Stimulated activated CD8-positive, alpha-beta memory T cell treated with anti-CD3 and anti-CD28 coated beads, Interleukin-7, amount 100 ng/mL, for 48 hours (primary cell): ENCODE measurements around the gene CFI.

Source experiments
- DNase-seq, 2 donors: peaks; one replicate each; pipeline ENCODE4 v3.0.0-alpha.2; 2020; ENCODE audit warnings: low read depth in 1 of 2; ENCODE audit errors: extremely low read depth in 1 of 2

The CFI gene

DNA sequence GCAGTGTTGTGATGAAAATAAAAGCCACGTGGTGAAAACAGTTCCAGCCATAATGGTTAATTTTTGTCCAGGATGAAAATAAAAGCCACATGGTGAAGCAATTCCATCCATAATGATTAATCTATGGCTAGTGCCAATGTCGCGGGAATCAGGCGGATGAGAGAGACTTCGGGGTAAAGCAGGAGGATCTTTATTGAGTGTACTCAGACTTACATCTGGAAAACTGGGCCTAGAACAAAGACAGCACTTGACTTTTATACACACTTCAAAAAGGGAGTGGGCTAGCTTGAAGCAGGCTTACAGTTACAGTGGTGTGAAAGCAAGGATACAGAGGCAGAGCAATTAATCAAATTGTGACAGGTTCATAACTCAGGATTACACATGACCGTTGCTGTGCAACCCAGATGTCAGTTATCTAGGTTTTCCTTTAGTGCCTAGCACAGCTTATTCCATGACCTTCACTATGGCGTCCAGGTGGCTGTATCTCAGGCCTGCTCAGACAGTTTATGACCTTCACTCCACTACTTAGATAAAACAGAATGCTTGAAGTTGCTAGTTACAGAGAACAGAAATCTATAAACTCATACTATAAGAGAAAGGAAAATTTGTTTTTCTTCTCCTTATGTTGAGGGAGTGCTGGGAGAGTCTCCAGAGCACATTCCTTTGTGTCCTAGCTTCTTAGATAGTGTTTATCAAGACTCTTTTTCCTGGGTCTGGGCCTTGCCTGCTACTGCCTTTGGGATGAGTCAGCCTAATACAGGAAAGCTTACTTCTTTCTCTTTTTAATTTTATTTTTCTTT is 66.0 kb downstream of the CFI start:
- DNase-seq, result no peak

DNA sequence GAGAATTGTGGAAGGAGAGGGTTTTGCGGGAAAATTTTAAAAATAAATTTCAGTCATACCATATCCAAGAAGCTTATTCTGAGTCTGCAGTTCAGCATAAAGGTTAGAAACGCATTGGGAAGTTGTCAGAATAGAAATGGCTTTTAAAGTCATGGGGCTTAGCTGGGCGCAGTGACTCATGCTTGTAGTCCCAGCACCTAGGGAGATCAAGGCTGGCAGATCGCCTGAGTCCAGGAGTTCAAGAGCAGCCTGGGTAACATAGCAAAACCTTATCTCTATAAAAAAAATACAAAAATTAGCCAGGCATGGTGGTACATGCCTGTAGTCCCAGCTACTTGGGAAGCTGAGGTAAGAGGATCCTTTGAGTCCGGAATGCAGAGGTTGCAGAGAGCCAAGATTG is 68.1 kb downstream of the CFI start:
- DNase-seq, result no peak

- DNase-seq, result no peak
Measured at GRCh38 chr4:109730619-109731545, 70.9 kb downstream of the CFI start.

DNA sequence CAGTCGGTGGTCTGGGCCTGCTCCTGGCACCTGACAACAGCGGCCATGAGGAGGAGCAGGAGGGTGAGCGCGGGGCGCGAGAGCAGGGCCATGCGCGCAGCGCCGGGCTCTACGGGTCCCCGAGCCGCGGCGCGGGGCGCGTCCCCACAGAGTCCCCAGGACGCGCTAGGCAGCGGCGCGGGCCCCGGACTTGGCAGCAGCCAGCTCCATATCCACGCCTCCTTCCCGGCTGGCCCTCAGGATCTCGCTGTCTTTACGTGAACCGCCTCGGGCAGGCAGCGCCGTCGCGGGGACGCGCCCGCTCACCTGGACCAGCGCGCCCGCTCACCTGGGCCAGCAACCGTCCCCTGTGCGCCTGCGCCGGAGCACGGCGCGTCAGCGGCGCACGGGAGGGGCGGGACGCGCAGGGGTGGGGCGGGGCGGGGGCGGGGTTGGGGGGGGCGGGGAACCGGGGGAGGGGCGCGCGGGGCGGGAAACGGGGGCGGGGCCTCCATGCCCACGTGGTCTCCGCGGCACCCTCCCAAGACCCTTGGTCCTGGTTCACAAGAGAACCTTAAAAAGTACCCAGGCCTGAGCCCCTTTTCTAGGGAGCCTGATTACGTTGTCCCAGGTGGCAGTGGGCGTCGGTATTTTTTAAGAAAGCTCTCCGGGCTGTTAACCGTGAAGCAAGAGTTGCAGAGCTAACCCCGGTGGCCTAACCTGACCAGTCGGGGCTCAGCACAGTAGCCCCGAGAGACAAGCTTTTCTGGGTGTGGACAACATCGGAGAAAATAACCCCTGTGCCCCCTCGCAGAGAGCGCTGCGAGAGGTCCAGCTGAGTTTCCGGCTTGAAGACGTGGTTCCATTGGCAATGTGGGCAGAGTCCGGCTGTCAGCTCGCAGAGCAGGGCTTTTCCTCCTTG is 71.8 kb downstream of the CFI start, which contains the start of gene PLA2G12A:
Gene PLA2G12A, minus strand, starts transcription at position 353 of the 901 bp plus-strand sequence. Its CDS starts 261 bp downstream, at position 92.
- peak; percentile 53 to 58 for DNase-seq

DNA sequence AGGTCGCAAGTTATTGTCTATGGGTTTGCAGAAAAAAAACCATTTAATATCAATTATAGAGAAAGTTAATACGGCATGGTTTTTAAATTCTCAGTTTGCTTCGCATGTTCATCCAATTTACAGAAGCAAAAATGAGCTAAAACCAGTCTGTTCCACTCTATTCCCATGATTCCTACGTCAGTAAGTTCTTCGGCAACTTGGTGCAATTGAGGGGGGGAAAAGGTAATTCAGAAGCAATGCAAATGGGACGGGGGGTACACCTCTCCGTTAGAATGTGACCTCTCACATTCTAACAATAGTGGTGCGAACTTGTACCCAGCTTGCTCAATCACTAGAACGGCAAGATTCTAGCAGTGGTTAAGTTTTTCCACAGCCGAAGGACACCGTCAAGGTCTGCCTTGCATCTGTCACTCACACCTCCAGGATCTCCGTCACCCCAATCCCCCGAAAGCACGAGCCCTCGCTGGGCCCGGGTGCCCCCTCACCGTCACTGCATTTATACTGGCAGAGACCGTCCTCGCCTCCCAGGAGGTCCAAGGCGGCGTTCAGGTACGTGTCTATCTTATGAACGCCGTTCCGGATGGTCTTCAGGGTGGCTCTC is 72.6 kb downstream of the CFI start:
- peak; percentile 7 to 13 for DNase-seq

DNA sequence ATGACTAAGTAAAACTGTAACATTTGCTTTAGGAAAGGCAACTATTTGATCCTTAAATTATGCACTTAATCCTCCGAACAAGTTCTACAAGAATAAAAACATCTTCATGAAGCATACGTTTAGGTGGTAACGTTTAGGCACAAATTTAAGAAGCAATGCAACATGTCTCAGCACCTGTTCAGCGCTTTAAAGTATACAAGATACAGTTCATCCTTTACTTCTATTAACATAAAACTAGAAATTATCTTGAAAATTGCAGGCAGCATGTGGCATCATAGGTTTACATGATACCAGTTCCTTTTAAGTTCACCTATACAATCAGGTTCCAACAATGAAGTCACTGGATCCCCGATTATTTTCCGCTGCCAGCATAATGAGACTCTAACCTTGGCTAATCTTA is 73.4 kb downstream of the CFI start:
- DNase-seq, result no peak

DNA sequence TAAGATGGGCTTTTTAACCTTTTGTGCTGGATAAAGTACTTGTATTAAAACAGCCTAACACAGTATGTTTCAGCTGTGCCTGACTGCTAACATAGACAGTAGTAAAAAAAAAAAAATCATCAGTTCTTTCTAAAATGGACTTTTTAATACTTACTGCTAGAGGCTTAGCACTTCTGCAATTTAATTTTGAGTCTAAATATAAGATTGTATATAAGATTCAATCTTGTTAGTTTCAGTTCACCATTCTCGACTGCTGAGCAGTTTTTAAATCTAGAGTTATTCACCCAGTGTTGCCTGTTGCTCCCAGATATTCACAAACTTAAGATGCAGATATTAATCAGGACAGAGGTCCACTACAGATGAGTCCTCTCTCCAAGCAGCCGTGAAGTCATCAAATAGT is 78.7 kb downstream of the CFI start:
- DNase-seq, result no peak

DNA sequence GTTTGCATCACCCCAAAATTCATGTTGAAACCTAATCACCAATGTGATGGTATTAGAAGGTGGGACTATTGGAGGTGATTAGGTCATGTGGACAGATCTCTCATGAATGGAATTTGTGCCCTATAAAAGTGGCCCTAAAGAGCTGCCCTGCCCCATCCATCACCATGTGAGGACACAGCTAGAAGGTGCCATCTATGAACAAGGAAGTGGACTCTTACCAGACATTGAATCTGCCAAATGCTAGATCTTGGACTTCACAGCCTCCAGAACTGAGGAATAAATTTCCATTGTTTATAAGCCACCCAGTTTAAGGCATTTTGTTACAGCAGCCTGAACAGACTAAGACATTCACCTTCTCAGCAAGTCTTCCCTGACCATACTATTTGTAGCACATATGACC is 79.4 kb downstream of the CFI start:
- DNase-seq, result no peak

- no peak for DNase-seq
Measured at GRCh38 chr4:109721033-109721432, 80.8 kb downstream of the CFI start.

DNA sequence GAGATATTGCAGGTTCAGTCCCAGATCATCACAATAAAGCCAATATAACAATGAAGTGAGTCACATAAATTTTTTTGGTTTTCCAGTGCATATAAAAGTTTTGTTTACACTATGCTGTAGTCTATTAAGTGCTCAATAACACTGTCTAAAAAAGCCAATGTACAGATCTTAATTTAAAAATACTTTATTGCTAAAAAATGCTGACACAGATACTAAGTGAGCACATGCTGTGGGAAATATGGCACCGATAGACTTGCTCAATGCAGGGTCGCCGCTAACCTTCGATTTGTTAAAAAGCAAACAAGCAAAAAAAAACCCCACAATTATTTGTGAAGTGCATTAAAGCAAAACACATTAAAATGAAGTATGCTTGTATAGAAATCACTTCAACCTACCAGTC is 82.2 kb downstream of the CFI start:
- DNase-seq, result no peak

GRCh38 chr4:109718759-109719158 is 83.0 kb downstream of the CFI start:
- DNase-seq, result no peak

DNA sequence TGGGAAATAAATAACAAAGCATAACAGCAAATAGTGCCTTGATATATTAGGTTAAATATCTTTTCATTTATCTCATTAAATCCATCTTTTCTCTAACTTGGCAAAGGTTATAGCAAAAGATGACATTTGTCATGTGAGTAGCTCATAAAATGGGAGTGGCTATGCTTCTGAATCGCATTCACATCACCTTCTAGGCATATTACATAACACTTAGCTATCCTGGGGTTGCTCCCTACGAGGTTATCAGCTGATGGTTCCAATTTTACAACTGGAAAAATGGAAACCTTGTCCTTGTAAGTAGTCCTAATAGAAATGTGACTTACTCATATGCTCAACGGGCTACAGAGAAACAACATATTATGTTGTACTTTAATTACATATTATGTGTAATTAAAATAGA is 88.3 kb downstream of the CFI start:
- no peak for DNase-seq

GRCh38 chr4:109708990-109709389 is 92.8 kb downstream of the CFI start:
- no peak for DNase-seq

DNA sequence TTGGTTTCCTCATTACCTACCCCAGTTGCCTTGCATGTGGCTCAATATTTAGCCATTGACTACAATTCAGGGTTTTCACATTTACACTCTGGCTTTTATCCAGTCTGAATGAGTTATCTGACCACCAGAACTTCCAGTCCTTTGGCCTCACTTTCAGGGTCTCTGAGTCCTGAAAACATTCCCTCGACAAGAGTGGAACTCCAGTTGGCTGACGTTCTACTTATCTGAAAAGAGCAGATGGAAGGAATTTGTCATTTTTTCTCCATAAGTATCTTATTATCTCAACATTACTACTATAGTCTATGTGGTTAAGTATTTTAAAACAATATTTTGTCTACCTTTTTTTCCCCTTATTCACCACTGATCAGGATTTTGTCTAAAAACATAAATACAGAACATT is 93.4 kb downstream of the CFI start:
- DNase-seq, result no peak

DNA sequence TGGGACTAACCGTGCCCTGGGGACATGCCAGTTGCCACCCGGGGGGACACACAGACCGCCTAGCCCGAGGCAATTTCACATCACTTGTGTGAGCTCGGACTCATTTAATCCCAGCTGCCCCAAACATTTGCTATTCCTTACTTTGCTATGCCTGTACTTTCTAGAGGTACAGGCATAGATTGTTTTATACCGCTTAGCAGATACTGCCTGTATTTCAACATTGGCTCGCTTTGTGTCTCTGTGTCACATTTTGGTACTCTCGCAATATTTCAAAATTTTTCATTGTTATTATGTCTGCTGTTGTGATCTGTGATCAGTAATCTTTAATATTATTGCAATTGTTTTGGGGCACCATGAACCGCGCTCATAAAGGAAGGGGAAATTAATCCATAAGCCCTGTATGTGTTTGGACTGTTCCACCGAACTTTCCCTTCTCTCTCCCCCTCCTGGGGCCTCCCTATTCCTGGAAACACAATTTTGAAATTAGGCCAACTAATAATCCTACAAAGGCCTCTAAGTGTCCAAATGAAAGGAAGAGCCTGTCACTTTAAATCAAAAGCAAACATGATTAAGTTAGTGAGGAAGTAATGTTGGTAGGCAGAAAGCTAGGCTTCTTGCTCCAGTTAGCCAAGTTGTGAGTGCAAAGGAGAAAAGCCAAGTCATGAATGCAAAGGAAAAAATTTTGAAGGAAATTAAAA is 98.0 kb downstream of the CFI start:
- DNase-seq, result no peak

GRCh38 chr4:109702950-109703663 is 98.7 kb downstream of the CFI start, which contains the start of gene CASP6:
TSS of gene CASP6 (minus strand) at chr4:109703445. CDS start at chr4:109703395, 50 bp downstream.
- peak; percentile 44 to 53 for DNase-seq

DNA sequence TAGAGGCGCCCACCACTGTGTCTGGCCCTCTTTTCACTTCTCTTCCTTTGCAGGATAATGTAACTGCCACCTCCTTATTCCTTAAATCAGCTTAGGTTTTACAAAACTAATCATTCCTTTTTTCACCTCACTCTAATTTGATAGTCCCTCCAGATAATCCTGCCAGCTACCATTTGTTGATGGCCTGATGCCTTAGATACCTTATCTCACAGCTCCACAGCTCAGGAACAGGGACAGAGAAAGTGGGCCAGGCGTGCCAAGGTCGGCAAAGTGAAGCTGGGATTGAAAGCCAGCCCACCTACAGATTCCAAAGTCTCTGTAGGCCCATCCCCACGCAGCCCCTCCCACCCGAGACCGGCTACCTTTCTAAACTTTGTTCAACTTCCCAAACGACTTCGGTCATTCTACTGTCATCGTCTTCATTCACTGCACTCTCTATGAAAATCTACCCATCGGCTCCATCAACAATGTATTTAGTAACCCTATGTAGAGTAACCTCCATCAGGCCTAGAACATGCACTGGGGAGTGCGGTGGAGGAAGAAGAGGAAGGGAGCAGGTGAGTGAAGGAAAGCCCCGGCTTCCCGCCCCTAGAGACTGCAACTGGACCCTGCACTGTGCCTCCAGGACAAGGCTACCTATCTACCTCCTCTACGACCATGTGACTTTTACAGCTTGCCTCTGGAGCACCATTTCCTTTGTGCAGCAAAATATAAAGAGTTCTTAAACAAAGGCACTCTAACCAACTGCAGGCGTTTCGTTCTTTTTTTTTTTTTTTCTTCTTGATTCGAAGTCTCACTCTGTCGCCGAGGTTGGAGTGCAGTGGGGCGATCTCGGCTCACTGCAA is 100.0 kb downstream of the CFI start:
- DNase-seq, result no peak

- no peak for DNase-seq
Measured at GRCh38 chr4:109699553-109700225, 102.1 kb downstream of the CFI start.
